Ectodermal cell (in vitro differentiated cells): ENCODE data around the gene UBE2L6.

ENCODE experiments used
- H3K27ac ChIP-seq: 2 replicates; pipeline ENCODE4 v1.7.0; 2013; ENCODE audit warnings: mild to moderate bottlenecking, low read depth, low read length; ENCODE audit not compliant: insufficient read depth, poor library complexity, severe bottlenecking
- H3K27me3 ChIP-seq: 2 replicates; pipeline ENCODE4 v1.7.0; 2013; ENCODE audit warnings: mild to moderate bottlenecking, low read length; ENCODE audit not compliant: insufficient read depth, control insufficient read depth, poor library complexity, severe bottlenecking
- H3K36me3 ChIP-seq: one replicate; pipeline ENCODE4 v1.7.0; 2013; ENCODE audit warnings: low read length; ENCODE audit not compliant: control insufficient read depth, insufficient read depth
- H3K4me1 ChIP-seq: one replicate; pipeline ENCODE4 v1.7.0; 2013; ENCODE audit warnings: low read length; ENCODE audit not compliant: control insufficient read depth, insufficient read depth
- H3K4me3 ChIP-seq: 2 replicates; pipeline ENCODE4 v1.7.0; 2013; ENCODE audit warnings: low read depth, low read length, control low read depth; ENCODE audit not compliant: insufficient read depth
- H3K9me3 ChIP-seq: 2 replicates; pipeline ENCODE4 v1.7.0; 2013; ENCODE audit warnings: mild to moderate bottlenecking, low read length, moderate library complexity; ENCODE audit not compliant: control insufficient read depth
- WGBS, 2 experiments: methylation state at CpG; one replicate each; pipeline ENCODE4 v1.1.7; 2013; ENCODE audit warnings: missing lambda C conversion rate in 2 of 2; 5-methylcytosine and 5-hydroxymethylcytosine counted together

Gene UBE2L6

GRCh38 chr11:57547854-57548377 lies 19.6 kb downstream of the UBE2L6 start:
- peaks cover 3% of the 10 kb centered on the region for H3K4me1 ChIP-seq
- H3K36me3 ChIP-seq: peaks cover 11% of the 10 kb centered on the region
- WGBS, 2 experiments: 92 to 94% methylated on average over 6 of the region's 6 CpGs
- H3K27me3 ChIP-seq: no peaks in the 10 kb centered on the region
- H3K4me3 ChIP-seq: no peak overlapping the region
- no peak overlapping the region for H3K27ac ChIP-seq
- H3K9me3 ChIP-seq: no peaks in the 10 kb centered on the region

- Histone ChIP-seq H3K27ac (peak overlapping the region; percentile 8), H3K4me1 (peaks cover 3% of the 10 kb centered on the region), H3K4me3 (no peak overlapping the region), H3K9me3 (no peaks in the 10 kb centered on the region), H3K36me3 (peaks cover 8% of the 10 kb centered on the region), H3K27me3 (no peaks in the 10 kb centered on the region)
- 55 to 57% methylated on average over 5 of the region's 5 CpGs for WGBS, 2 experiments
Measured at GRCh38 chr11:57546869-57547475, 20.5 kb downstream of the UBE2L6 start.

GRCh38 chr11:57546451-57546850 lies 21.0 kb downstream of the UBE2L6 start:
- Histone ChIP-seq H3K4me1 (peaks cover 3% of the 10 kb centered on the region), H3K4me3 (no peak overlapping the region), H3K36me3 (peaks cover 8% of the 10 kb centered on the region), H3K27ac (no peak overlapping the region), H3K27me3 (no peaks in the 10 kb centered on the region), H3K9me3 (no peaks in the 10 kb centered on the region)
- WGBS, 2 experiments: 97 to 98% methylated on average over 7 of the region's 7 CpGs

- 92 to 95% methylated on average over 13 of the region's 13 CpGs for WGBS, 2 experiments
- no peaks in the 10 kb centered on the region for H3K9me3 ChIP-seq
- peaks cover 3% of the 10 kb centered on the region for H3K4me1 ChIP-seq
- no peak overlapping the region for H3K27ac ChIP-seq
- H3K4me3 ChIP-seq: no peak overlapping the region
- no peaks in the 10 kb centered on the region for H3K27me3 ChIP-seq
- H3K36me3 ChIP-seq: peaks cover 8% of the 10 kb centered on the region
Measured at GRCh38 chr11:57545883-57546282, 21.6 kb downstream of the UBE2L6 start.

GRCh38 chr11:57544566-57544965 lies 22.9 kb downstream of the UBE2L6 start:
- Histone ChIP-seq H3K9me3 (no peaks in the 10 kb centered on the region), H3K4me1 (peaks cover 3% of the 10 kb centered on the region), H3K27me3 (no peaks in the 10 kb centered on the region), H3K4me3 (no peak overlapping the region), H3K36me3 (no peaks in the 10 kb centered on the region), H3K27ac (no peak overlapping the region)
- WGBS, 2 experiments: 94 to 95% methylated on average over 6 of the region's 6 CpGs

GRCh38 chr11:57543593-57543992 lies 23.9 kb downstream of the UBE2L6 start:
- 72 to 74% methylated on average over 6 of the region's 6 CpGs for WGBS, 2 experiments
- Histone ChIP-seq H3K36me3 (no peaks in the 10 kb centered on the region), H3K27ac (no peak overlapping the region)

GRCh38 chr11:57542582-57542981 lies 24.9 kb downstream of the UBE2L6 start:
- H3K27me3 ChIP-seq: no peaks in the 10 kb centered on the region
- no peaks in the 10 kb centered on the region for H3K9me3 ChIP-seq
- H3K36me3 ChIP-seq: no peaks in the 10 kb centered on the region
- no peak overlapping the region for H3K27ac ChIP-seq
- 40 to 41% methylated on average over 4 of the region's 4 CpGs for WGBS, 2 experiments
- peaks cover 9% of the 10 kb centered on the region for H3K4me1 ChIP-seq
- no peak overlapping the region for H3K4me3 ChIP-seq

More at GRCh38 chr11:57543593-57543992, 23.9 kb downstream of the UBE2L6 start:
- H3K4me3 ChIP-seq: no peak overlapping the region
- H3K9me3 ChIP-seq: no peaks in the 10 kb centered on the region
- H3K4me1 ChIP-seq: peaks cover 3% of the 10 kb centered on the region
- no peaks in the 10 kb centered on the region for H3K27me3 ChIP-seq

GRCh38 chr11:57541169-57541568 lies 26.3 kb downstream of the UBE2L6 start:
- 93% methylated on average over 5 of the region's 5 CpGs for WGBS, 2 experiments

GRCh38 chr11:57539342-57539741 lies 28.1 kb downstream of the UBE2L6 start:
- H3K4me3 ChIP-seq: no peak overlapping the region
- H3K4me1 ChIP-seq: peaks cover 17% of the 10 kb centered on the region
- no peaks in the 10 kb centered on the region for H3K36me3 ChIP-seq
- WGBS, 2 experiments: 86 to 93% methylated on average over 1 of the region's 1 CpG
- H3K27me3 ChIP-seq: no peaks in the 10 kb centered on the region
- H3K27ac ChIP-seq: no peak overlapping the region
- no peaks in the 10 kb centered on the region for H3K9me3 ChIP-seq

More at GRCh38 chr11:57541169-57541568, 26.3 kb downstream of the UBE2L6 start:
- no peaks in the 10 kb centered on the region for H3K36me3 ChIP-seq
- peaks cover 17% of the 10 kb centered on the region for H3K4me1 ChIP-seq
- no peaks in the 10 kb centered on the region for H3K9me3 ChIP-seq
- no peak overlapping the region for H3K27ac ChIP-seq
- H3K27me3 ChIP-seq: no peaks in the 10 kb centered on the region
- no peak overlapping the region for H3K4me3 ChIP-seq

- WGBS, 2 experiments: 51% methylated on average over 14 of the region's 14 CpGs
- peaks cover 17% of the 10 kb centered on the region for H3K4me1 ChIP-seq
- peak within 1 kb of the TSS; percentile 16 for H3K27ac ChIP-seq
- H3K36me3 ChIP-seq: no peaks in the 10 kb centered on the region
- peak within 1 kb of the TSS; percentile 1 for H3K4me3 ChIP-seq
- H3K9me3 ChIP-seq: no peaks in the 10 kb centered on the region
- H3K27me3 ChIP-seq: peaks cover under 1% of the 10 kb centered on the region
Measured at GRCh38 chr11:57536947-57537619, 30.4 kb downstream of the UBE2L6 start, which contains the start of gene SMTNL1. Gene SMTNL1, plus strand, starts transcription at chr11:57537595. Its CDS starts 5,048 bp downstream, at chr11:57542643.
